Heart left ventricle (tissue), 16 donors: ENCODE measurements around the gene MATR3. TPM values are rescaled to one million over a fixed set of nuclear protein-coding genes. Genes with fewer than 3 reads are reported as not detected.
A peak's percentile ranks its signal among the peaks of the same experiment; 100 is the strongest.

Source experiments
- ATAC-seq, 4 donors: fragments of 200-7000 bp; cut with Tn5 transposase; one replicate each; pipeline ENCODE4 v1.9.1; 2020 to 2022; ENCODE audit warnings: moderate library complexity in 4 of 4, mild to moderate bottlenecking in 3 of 4, moderate number of reproducible peaks in 1 of 4
- DNase-seq, 5 donors: peaks; one replicate each; pipeline ENCODE4 v3.0.0-alpha.2; 2020
- H3K27ac ChIP-seq, 12 donors: fragments of 200-600 bp; sonication (generic) in 4 of 12; one replicate each; pipeline versions ENCODE4 v1.5.0 to v1.8.0; 2016 to 2022; ENCODE audit warnings: mild to moderate bottlenecking in 2 of 12
- H3K27me3 ChIP-seq, 9 donors: fragments of 200-600 bp; sonication (generic) in 2 of 9; one replicate each; pipeline versions ENCODE4 v1.5.1 to v1.8.0; 2016 to 2022; ENCODE audit warnings: mild to moderate bottlenecking in 3 of 9
- H3K36me3 ChIP-seq, 9 donors: fragments of 200-600 bp; sonication (generic) in 2 of 9; one replicate each; pipeline versions ENCODE4 v1.5.0 to v1.8.0; 2018 to 2022; ENCODE audit warnings: mild to moderate bottlenecking in 2 of 9
- H3K4me1 ChIP-seq, 12 donors: fragments of 200-600 bp; sonication (generic) in 4 of 12; one replicate each; pipeline versions ENCODE4 v1.5.0 to v1.8.0; 2016 to 2022; ENCODE audit warnings: mild to moderate bottlenecking in 3 of 12
- H3K4me3 ChIP-seq, 12 donors: fragments of 200-600 bp; sonication (generic) in 4 of 12; one replicate each; pipeline versions ENCODE4 v1.5.0 to v1.8.0; 2017 to 2022; ENCODE audit warnings: mild to moderate bottlenecking in 9 of 12, moderate library complexity in 4 of 12
- H3K9me3 ChIP-seq, 12 donors: fragments of 200-600 bp; sonication (generic) in 4 of 12; one replicate each; pipeline versions ENCODE4 v1.5.0 to v1.8.0; 2016 to 2022; ENCODE audit warnings: mild to moderate bottlenecking in 1 of 12
- POLR2A ChIP-seq, 2 donors: fragments of 450-650 bp; IDR thresholded peaks; one replicate each; pipeline ENCODE4 v1.6.1; 2017; ENCODE audit warnings: antibody characterized with exemption in 2 of 2, mild to moderate bottlenecking in 2 of 2, moderate library complexity in 2 of 2
- WGBS, 4 donors: extraction: QIAGEN DNeasy Blood & Tissue Kit in 2 of 4; methylation state at CpG; one replicate each; pipeline versions ENCODE4 v1.1.5 to v1.1.7; 2013 to 2018; 5-methylcytosine and 5-hydroxymethylcytosine counted together
- intact Hi-C, 10 donors: fragments of 100-400 bp; cut with DNase I; formaldehyde crosslinking; loops; one replicate each; pipeline versions ENCODE4 v1.11.1 to v1.14.2; 2022
- polyA plus RNA-seq, 2 donors: library from polyadenylated mRNA; stranded (reverse); fragments of 200-250 nt; gene quantifications; one replicate each; pipeline ENCODE4 v1.2.3, GENCODE V29; 2013
- total RNA-seq, 9 donors: library from RNA; depleted of rRNA in 2 of 9; stranded (reverse); fragments of >200 nt in 2 of 9; fragmentation: NEBNext Ultra II Directional in 3 of 9; extraction: Animal tissue kit (Norgen Biotek cat#: 25700) in 3 of 9; gene quantifications; one replicate each; pipeline versions ENCODE4 v1.1.0 to v1.2.4, GENCODE V29; 2016 to 2023
- TF ChIP-seq, protein P1 (sequence below), 12 donors: fragments of 200-600 bp; sonication (generic) in 4 of 12; IDR thresholded peaks; one replicate each; pipeline versions ENCODE4 v1.5.0 to v1.8.0; 2018 to 2022; ENCODE audit warnings: antibody characterized with exemption in 12 of 12, mild to moderate bottlenecking in 5 of 12
- donor health status: ischemic (EF 13 %, LVEDD 7.1; RV severe dilation, severe dysfunction).
- donor health status: healthy with polysubstance abuse.
- donor health status: DM: no; HTN: yes; CAD: no.
- donor health status: DM: no; HTN: no; CAD: no.
- donor health status: ischemic (EF 25% LVEDD 6.9; RV normal size, moderate dysfunction).
- donor health status: ischemic (EF 25% LVEDD 5.7; RV mildly dilated, moderate dysfunction).
- donor health status: healthy.
- donor health status: DM: yes; HTN: yes; CAD: no.
- donor health status: ischemic (EF 35%, LVEDD 5.7; RV mildly dilated, moderate dysfunction).
- donor health status: nonischemic (EF 11% LVEDD 7.7; RV severe dilation, severe dysfunction).
- donor health status: DM: yes; HTN: yes; CAD: no.
- donor health status: PGD.
- donor health status: ischemic (EF 29% LVEDD 5.4; RV normal size, mild dysfunction).
- donor health status: nonischemic (EF 23%, LVEDD 6.1; RV moderate dilation, normal function).

The MATR3 gene
- total and polyA plus RNA-seq, 11 donors = 97.2 to 208 (median 138) TPM

GRCh38 chr5:139276426-139276825, 17.1 kb upstream of the MATR3 start:
- Histone ChIP-seq H3K27me3 (no peaks in the 10 kb centered on the region), H3K36me3 (peaks cover 0 to 44% (median 28%) of the 10 kb centered on the region in 9 donors), H3K4me3 (no peak overlapping the region), H3K27ac (peak overlapping the region in 6 of 12 donors; percentile 2 to 34 (median 19)), H3K4me1 (peaks cover 0 to 56% (median 30%) of the 10 kb centered on the region in 12 donors), H3K9me3 (no peaks in the 10 kb centered on the region)
- WGBS, 4 donors = 59 to 81% (median 72%) methylated on average over 2 of the region's 2 CpGs
- ATAC-seq (no peak), DNase-seq (no peak)
- no peak for TF ChIP-seq POLR2A (IDR thresholded peaks at IDR 0.05)
- TF ChIP-seq, protein P1, sequence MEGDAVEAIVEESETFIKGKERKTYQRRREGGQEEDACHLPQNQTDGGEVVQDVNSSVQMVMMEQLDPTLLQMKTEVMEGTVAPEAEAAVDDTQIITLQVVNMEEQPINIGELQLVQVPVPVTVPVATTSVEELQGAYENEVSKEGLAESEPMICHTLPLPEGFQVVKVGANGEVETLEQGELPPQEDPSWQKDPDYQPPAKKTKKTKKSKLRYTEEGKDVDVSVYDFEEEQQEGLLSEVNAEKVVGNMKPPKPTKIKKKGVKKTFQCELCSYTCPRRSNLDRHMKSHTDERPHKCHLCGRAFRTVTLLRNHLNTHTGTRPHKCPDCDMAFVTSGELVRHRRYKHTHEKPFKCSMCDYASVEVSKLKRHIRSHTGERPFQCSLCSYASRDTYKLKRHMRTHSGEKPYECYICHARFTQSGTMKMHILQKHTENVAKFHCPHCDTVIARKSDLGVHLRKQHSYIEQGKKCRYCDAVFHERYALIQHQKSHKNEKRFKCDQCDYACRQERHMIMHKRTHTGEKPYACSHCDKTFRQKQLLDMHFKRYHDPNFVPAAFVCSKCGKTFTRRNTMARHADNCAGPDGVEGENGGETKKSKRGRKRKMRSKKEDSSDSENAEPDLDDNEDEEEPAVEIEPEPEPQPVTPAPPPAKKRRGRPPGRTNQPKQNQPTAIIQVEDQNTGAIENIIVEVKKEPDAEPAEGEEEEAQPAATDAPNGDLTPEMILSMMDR (IDR thresholded peaks at IDR 0.05) = no peak
- intact Hi-C loops = no loop called here

- H3K27me3 ChIP-seq = no peaks in the 10 kb centered on the region
- H3K9me3 ChIP-seq = no peaks in the 10 kb centered on the region
- peaks cover 0 to 51% (median 28%) of the 10 kb centered on the region in 9 donors for H3K36me3 ChIP-seq
- DNase-seq (no peak), ATAC-seq (no peak)
- peaks cover 0 to 54% (median 30%) of the 10 kb centered on the region in 12 donors for H3K4me1 ChIP-seq
- peak overlapping the region in 6 of 12 donors; percentile 2 to 34 (median 26) for H3K27ac ChIP-seq
- TF ChIP-seq, protein P1 (IDR thresholded peaks at IDR 0.05) = no peak
- no peak for TF ChIP-seq POLR2A (IDR thresholded peaks at IDR 0.05)
- no peak overlapping the region for H3K4me3 ChIP-seq
- intact Hi-C loops = no loop called here
- WGBS, 4 donors = 55 to 65% (median 57%) methylated on average over 5 of the region's 5 CpGs
Observed at GRCh38 chr5:139277171-139277570, 16.4 kb upstream of the MATR3 start.

- ATAC-seq (no peak), DNase-seq (no peak)
- no peaks in the 10 kb centered on the region for H3K27me3 ChIP-seq
- H3K4me3 ChIP-seq = no peak overlapping the region
- peaks cover 0 to 67% (median 36%) of the 10 kb centered on the region in 9 donors for H3K36me3 ChIP-seq
- no peak for TF ChIP-seq POLR2A (IDR thresholded peaks at IDR 0.05)
- TF ChIP-seq, protein P1 (IDR thresholded peaks at IDR 0.05) = no peak
- H3K4me1 ChIP-seq = peaks cover 0 to 41% (median 21%) of the 10 kb centered on the region in 12 donors
- whole genome bisulfite sequencing, 4 donors = 92 to 95% (median 94%) methylated on average over 6 of the region's 6 CpGs
- H3K9me3 ChIP-seq = no peaks in the 10 kb centered on the region
- H3K27ac ChIP-seq = no peak overlapping the region
- intact Hi-C loops = no loop called here
Observed at GRCh38 chr5:139278540-139279274, 14.8 kb upstream of the MATR3 start.

DNA sequence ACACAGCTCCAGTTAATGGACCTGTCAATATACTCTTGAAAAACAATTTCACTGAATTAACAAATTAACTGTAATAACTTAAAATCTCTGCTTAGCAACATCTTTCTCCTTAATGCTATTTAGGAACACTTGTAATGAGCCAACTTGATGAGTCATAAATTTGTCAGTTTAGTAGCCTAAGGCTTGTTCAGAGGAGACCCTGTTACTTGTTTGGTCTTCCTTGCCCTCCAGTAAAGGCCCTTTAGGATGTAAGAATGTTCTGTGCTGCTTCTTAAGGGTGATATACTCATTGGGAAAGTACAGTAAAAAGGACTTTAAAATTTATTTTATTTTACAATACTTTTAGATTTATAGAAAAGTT, 11.4 kb upstream of the MATR3 start:
- no peak for TF ChIP-seq POLR2A (IDR thresholded peaks at IDR 0.05)
- TF ChIP-seq, protein P1 (IDR thresholded peaks at IDR 0.05) = no peak
- Histone ChIP-seq H3K27ac (no peak overlapping the region), H3K4me3 (no peak overlapping the region), H3K27me3 (no peaks in the 10 kb centered on the region), H3K36me3 (peaks cover 0 to 75% (median 50%) of the 10 kb centered on the region in 9 donors), H3K9me3 (no peaks in the 10 kb centered on the region), H3K4me1 (peaks cover 0 to 10% (median 0%) of the 10 kb centered on the region in 12 donors)
- ATAC-seq (no peak), DNase-seq (no peak)
- intact Hi-C loops = no loop called here
